ENCODE data around the gene TMCC2. TPM values are rescaled to one million over a fixed set of nuclear protein-coding genes. Genes with fewer than 3 reads are reported as not detected.

TMCC2 gene
- total RNA-seq, 1 experiment from 2014 or later, result 2.7 TPM

DNA sequence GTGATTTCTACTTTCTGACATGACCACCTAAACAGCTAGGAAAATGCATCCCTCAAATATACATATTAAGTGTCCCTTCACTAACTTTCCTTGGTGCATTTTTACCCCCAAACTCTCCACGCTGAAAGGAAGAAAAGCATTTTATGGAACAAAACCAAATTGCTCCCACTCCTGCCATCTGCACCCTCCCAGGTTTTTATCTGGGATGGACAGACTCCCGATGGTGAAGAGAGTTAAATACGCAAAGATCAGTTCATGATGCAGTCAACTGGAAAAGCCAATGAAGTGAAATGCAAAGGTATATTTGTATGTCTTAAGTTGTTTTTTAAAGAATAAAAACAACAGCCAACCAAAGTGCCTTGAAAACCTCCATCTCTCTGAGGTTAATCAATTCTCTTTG, 18.9 kb upstream of the TMCC2 start (continued):
- TF ChIP-seq, protein P1, sequence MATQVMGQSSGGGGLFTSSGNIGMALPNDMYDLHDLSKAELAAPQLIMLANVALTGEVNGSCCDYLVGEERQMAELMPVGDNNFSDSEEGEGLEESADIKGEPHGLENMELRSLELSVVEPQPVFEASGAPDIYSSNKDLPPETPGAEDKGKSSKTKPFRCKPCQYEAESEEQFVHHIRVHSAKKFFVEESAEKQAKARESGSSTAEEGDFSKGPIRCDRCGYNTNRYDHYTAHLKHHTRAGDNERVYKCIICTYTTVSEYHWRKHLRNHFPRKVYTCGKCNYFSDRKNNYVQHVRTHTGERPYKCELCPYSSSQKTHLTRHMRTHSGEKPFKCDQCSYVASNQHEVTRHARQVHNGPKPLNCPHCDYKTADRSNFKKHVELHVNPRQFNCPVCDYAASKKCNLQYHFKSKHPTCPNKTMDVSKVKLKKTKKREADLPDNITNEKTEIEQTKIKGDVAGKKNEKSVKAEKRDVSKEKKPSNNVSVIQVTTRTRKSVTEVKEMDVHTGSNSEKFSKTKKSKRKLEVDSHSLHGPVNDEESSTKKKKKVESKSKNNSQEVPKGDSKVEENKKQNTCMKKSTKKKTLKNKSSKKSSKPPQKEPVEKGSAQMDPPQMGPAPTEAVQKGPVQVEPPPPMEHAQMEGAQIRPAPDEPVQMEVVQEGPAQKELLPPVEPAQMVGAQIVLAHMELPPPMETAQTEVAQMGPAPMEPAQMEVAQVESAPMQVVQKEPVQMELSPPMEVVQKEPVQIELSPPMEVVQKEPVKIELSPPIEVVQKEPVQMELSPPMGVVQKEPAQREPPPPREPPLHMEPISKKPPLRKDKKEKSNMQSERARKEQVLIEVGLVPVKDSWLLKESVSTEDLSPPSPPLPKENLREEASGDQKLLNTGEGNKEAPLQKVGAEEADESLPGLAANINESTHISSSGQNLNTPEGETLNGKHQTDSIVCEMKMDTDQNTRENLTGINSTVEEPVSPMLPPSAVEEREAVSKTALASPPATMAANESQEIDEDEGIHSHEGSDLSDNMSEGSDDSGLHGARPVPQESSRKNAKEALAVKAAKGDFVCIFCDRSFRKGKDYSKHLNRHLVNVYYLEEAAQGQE (IDR thresholded peaks at IDR 0.05; ENCODE audit: low read depth), result no peak

DNA sequence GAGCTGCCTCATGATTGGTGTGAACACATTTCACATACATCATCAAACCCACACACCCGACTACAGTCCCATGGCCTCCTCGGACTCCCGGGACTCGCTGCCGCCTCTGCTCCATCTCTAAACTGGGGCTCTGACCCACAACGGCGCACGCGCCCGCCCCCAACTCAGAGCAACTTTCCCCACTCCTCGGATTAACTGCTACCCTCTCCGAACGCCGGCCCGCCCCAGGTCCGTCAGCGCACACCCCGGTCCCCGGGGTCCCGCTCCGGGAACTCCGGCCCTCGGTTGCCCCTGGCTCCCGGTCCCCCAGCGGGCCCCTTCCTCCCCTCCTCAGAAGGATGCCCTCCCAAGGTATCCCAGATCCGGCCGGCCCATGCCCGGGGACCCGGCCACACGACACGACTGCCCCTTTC, 17.0 kb upstream of the TMCC2 start:
- POLR2A ChIA-PET, result no interaction called here
- TF ChIP-seq EZH2phosphoT487 (IDR thresholded peaks at IDR 0.05; ENCODE audit: borderline replicate concordance) (no peak), CEBPB (IDR thresholded peaks at IDR 0.05; ENCODE audit: low read depth) (no peak), SP1 (IDR thresholded peaks at IDR 0.05; ENCODE audit: low read depth) (no peak), ZNF274 (IDR thresholded peaks at IDR 0.05; ENCODE audit: low read depth, low read length) (no peak), FOSL1 (IDR thresholded peaks at IDR 0.05; ENCODE audit: low read depth) (no peak), SRF (IDR thresholded peaks at IDR 0.05; ENCODE audit: low read depth) (no peak), TCF7L2 (IDR thresholded peaks at IDR 0.05; ENCODE audit: borderline replicate concordance, extremely low read depth, insufficient read depth, insufficient read length) (no peak), EZH2 (IDR thresholded peaks at IDR 0.05) (no peak), POLR2AphosphoS5 (IDR thresholded peaks at IDR 0.05; ENCODE audit: low read depth, low read length) (no peak), YY1 (IDR thresholded peaks at IDR 0.05; ENCODE audit: extremely low read depth, insufficient replicate concordance, low read depth, low read length) (no peak), SIN3A (IDR thresholded peaks at IDR 0.05; ENCODE audit: low read depth) (no peak), POLR2A (IDR thresholded peaks at IDR 0.05; ENCODE audit: borderline replicate concordance, extremely low read depth, insufficient read depth, insufficient read length) (no peak), CBX3 (IDR thresholded peaks at IDR 0.05; ENCODE audit: low read depth) (no peak)
- TF ChIP-seq, protein P1 (IDR thresholded peaks at IDR 0.05; ENCODE audit: low read depth), result no peak
- TF ChIP-seq, protein P2, sequence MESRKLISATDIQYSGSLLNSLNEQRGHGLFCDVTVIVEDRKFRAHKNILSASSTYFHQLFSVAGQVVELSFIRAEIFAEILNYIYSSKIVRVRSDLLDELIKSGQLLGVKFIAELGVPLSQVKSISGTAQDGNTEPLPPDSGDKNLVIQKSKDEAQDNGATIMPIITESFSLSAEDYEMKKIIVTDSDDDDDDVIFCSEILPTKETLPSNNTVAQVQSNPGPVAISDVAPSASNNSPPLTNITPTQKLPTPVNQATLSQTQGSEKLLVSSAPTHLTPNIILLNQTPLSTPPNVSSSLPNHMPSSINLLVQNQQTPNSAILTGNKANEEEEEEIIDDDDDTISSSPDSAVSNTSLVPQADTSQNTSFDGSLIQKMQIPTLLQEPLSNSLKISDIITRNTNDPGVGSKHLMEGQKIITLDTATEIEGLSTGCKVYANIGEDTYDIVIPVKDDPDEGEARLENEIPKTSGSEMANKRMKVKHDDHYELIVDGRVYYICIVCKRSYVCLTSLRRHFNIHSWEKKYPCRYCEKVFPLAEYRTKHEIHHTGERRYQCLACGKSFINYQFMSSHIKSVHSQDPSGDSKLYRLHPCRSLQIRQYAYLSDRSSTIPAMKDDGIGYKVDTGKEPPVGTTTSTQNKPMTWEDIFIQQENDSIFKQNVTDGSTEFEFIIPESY (IDR thresholded peaks at IDR 0.05; ENCODE audit: extremely low read depth, insufficient replicate concordance, low read length), result no peak
- no TSS peak for BruUV-seq (replicated peaks)
- H3K4me3 ChIP-seq (replicated peaks in 1 of 2; ENCODE audit: low read depth in 1 of 2, low read length in 2 of 2), result peak overlapping the region; percentile 74 to 99
- H3K4me1 ChIP-seq (ENCODE audit: control insufficient read depth in 1 of 2, insufficient read depth in 2 of 2, low read length in 2 of 2), result peaks cover 2 to 16% of the 10 kb centered on the region in 2 experiments; a peak in 2 of 4 replicates
- intact Hi-C loops (cut with micrococcal nuclease), result loop anchor here (1.0 to 5.0 kb wide), 3 partner anchors 18 to 88 kb away; no protein-coding TSS in a partner anchor
- RAD21 ChIA-PET (ENCODE audit: low non-redundant PET in 1 of 2, low total read pairs in 2 of 2, uncharacterized antibody in 2 of 2, unreplicated experiment in 2 of 2), result interaction anchor here in 1 of 2 experiments (0.6 kb wide), 1 partner anchor 64 kb away, joined by 3 read pairs; no protein-coding TSS in a partner anchor
- no peaks in the 10 kb centered on the region for H3K36me3 ChIP-seq (ENCODE audit: control insufficient read depth in 1 of 2, insufficient read depth in 2 of 2, low read length in 2 of 2)
- peak overlapping the region; percentile 74 for H3K27ac ChIP-seq (ENCODE audit: low read depth, low read length)
- no peaks in the 10 kb centered on the region for H3K27me3 ChIP-seq (ENCODE audit: insufficient read depth, low read length)
- H3K9me3 ChIP-seq (ENCODE audit: control insufficient read depth in 1 of 2, insufficient read depth in 1 of 2, low read depth in 1 of 2, low read length in 2 of 2), result no peaks in the 10 kb centered on the region
- peak overlapping the region; percentile 93 for H3K9ac ChIP-seq (ENCODE audit: low read length)
- peak overlapping the region; percentile 95 for H3K4me2 ChIP-seq (ENCODE audit: low read length)
- no peak for DNase-seq (ENCODE audit: low read depth, low spot score)
- ATAC-seq, result no peak; the same call in 1 of the 2 replicates
- H2AFZ ChIP-seq (ENCODE audit: low read depth, low read length, poor library complexity, severe bottlenecking), result peak overlapping the region; percentile 68
- no peaks in the 10 kb centered on the region for H4K20me1 ChIP-seq (ENCODE audit: insufficient read depth)
- peaks cover 31% of the 10 kb centered on the region for H3K79me2 ChIP-seq (ENCODE audit: insufficient read depth, low read length)
- CTCF ChIA-PET, result no interaction called here
- H3K9me2 ChIP-seq (ENCODE audit: insufficient read depth), result no peaks in the 10 kb centered on the region
